WTC11 (cell line): Measurements from ENCODE around the gene BLID. TPM values are rescaled to one million over a fixed set of nuclear protein-coding genes. Genes with fewer than 3 reads are reported as not detected.

Experiments
- ATAC-seq: fragments of 200-7000 bp; cut with Tn5 transposase; 2 replicates; pipeline ENCODE4 v1.10.0; 2021; ENCODE audit warnings: mild to moderate bottlenecking, moderate library complexity
- CTCF ChIA-PET: fragments of 300-600 bp; sonication (Branson Sonifier 250); formaldehyde crosslinking; loops from one replicate; lab custom pipeline; 2021; ENCODE audit warnings: antibody characterized with exemption; lab: Charles Lee
- POLR2A ChIA-PET: fragments of 350-600 bp; sonication (Branson Sonifier 250); formaldehyde crosslinking; loops from one replicate; lab custom pipeline; 2021; ENCODE audit warnings: antibody characterized with exemption; lab: Charles Lee
- DNase-seq: peaks from one replicate; pipeline ENCODE4 v3.0.0; 2021; ENCODE audit warnings: low spot score
- H3K27ac Mint-ChIP-seq: 2 replicates; pipeline ENCODE4 v1.8.0; 2021; ENCODE audit warnings: mixed read lengths
- H3K27me3 Mint-ChIP-seq: 2 replicates; pipeline ENCODE4 v1.8.0; 2021; ENCODE audit warnings: low read depth, mild to moderate bottlenecking, moderate library complexity, mixed read lengths
- H3K36me3 Mint-ChIP-seq: 2 replicates; pipeline ENCODE4 v1.8.0; 2021; ENCODE audit warnings: mixed read lengths
- H3K4me1 Mint-ChIP-seq: 2 replicates; pipeline ENCODE4 v1.8.0; 2022; ENCODE audit warnings: mixed read lengths
- H3K4me3 Mint-ChIP-seq: 2 replicates; pipeline ENCODE4 v1.8.0; 2021; ENCODE audit warnings: mild to moderate bottlenecking, moderate library complexity, mixed read lengths
- H3K9me3 Mint-ChIP-seq: 2 replicates; pipeline ENCODE4 v1.8.0; 2021; ENCODE audit warnings: mixed read lengths
- AFF4 ChIP-seq: sonication (generic); formaldehyde crosslinking; IDR thresholded peaks from 2 replicates; pipeline ENCODE4 v1.8.1; 2023; ENCODE audit warnings: mild to moderate bottlenecking, missing genetic modification reagents, borderline replicate concordance
- AR ChIP-seq: fragments of 250-450 bp; sonication (Bioruptor Pico); IDR thresholded peaks from 2 replicates; pipeline ENCODE4 v1.9.0; 2021; ENCODE audit warnings: mild to moderate bottlenecking
- CREB1 ChIP-seq: sonication (generic); formaldehyde crosslinking; IDR thresholded peaks from 2 replicates; pipeline ENCODE4 v1.8.0; 2023; ENCODE audit warnings: mild to moderate bottlenecking, missing genetic modification reagents
- EMX1 ChIP-seq: fragments of 250-450 bp; sonication (Bioruptor Pico); IDR thresholded peaks from 2 replicates; pipeline ENCODE4 v1.8.0; 2021; ENCODE audit warnings: mild to moderate bottlenecking
- ESRRA ChIP-seq: sonication (generic); formaldehyde crosslinking; IDR thresholded peaks from 2 replicates; pipeline ENCODE4 v1.8.1; 2022; ENCODE audit warnings: mild to moderate bottlenecking, missing genetic modification reagents, borderline replicate concordance
- JUN ChIP-seq: sonication (generic); formaldehyde crosslinking; IDR thresholded peaks from 2 replicates; pipeline ENCODE4 v1.8.0; 2023; ENCODE audit warnings: mild to moderate bottlenecking, missing genetic modification reagents
- NFYB ChIP-seq: sonication (generic); formaldehyde crosslinking; conservative IDR thresholded peaks from 2 replicates; pipeline ENCODE4 v1.8.0; 2022; ENCODE audit warnings: low read depth, missing genetic modification reagents
- NR1H2 ChIP-seq: sonication (generic); formaldehyde crosslinking; IDR thresholded peaks from 2 replicates; pipeline ENCODE4 v1.9.0; 2021; ENCODE audit warnings: mild to moderate bottlenecking, moderate library complexity, missing genetic modification reagents
- PRRX2 ChIP-seq: fragments of 250-450 bp; sonication (Bioruptor Pico); IDR thresholded peaks from 2 replicates; pipeline ENCODE4 v1.8.0; 2021; ENCODE audit warnings: mild to moderate bottlenecking
- SMAD4 ChIP-seq: sonication (generic); formaldehyde crosslinking; IDR thresholded peaks from 2 replicates; pipeline ENCODE4 v1.8.0; 2022; ENCODE audit warnings: mild to moderate bottlenecking, missing genetic modification reagents
- USF2 ChIP-seq: sonication (generic); formaldehyde crosslinking; IDR thresholded peaks from 2 replicates; pipeline ENCODE4 v1.8.1; 2023; ENCODE audit warnings: mild to moderate bottlenecking, missing genetic modification reagents, moderate library complexity
- ZMAT4 ChIP-seq: fragments of 250-450 bp; sonication (Bioruptor Pico); IDR thresholded peaks from 2 replicates; pipeline ENCODE4 v1.9.0; 2021; ENCODE audit warnings: mild to moderate bottlenecking
- ZNF219 ChIP-seq: sonication (generic); formaldehyde crosslinking; IDR thresholded peaks from 2 replicates; pipeline ENCODE4 v1.8.0; 2023; ENCODE audit warnings: missing genetic modification reagents, mild to moderate bottlenecking, borderline replicate concordance
- ZNF317 ChIP-seq: sonication (generic); formaldehyde crosslinking; IDR thresholded peaks from 2 replicates; pipeline ENCODE4 v1.8.1; 2023; ENCODE audit warnings: low read depth, mild to moderate bottlenecking, moderate library complexity, missing genetic modification reagents, borderline replicate concordance
- ZNF671 ChIP-seq: fragments of 250-450 bp; sonication (Bioruptor Pico); IDR thresholded peaks from 2 replicates; pipeline ENCODE4 v1.8.0; 2021; ENCODE audit warnings: mild to moderate bottlenecking
- ZSCAN18 ChIP-seq: fragments of 250-450 bp; sonication (Bioruptor Pico); IDR thresholded peaks from 2 replicates; pipeline ENCODE4 v2.1.2; 2022; ENCODE audit warnings: mild to moderate bottlenecking, moderate library complexity
- total RNA-seq: library from RNA; stranded (reverse); gene quantifications from 3 replicates; pipeline ENCODE4 v1.2.3, GENCODE V29; 2021
- TF ChIP-seq, protein P1 (sequence below): sonication (generic); formaldehyde crosslinking; IDR thresholded peaks from 2 replicates; pipeline ENCODE4 v1.8.1; 2023; ENCODE audit warnings: mild to moderate bottlenecking, missing genetic modification reagents

Gene BLID
- total RNA-seq, 1 experiment from 2014 or later: not detected

DNA sequence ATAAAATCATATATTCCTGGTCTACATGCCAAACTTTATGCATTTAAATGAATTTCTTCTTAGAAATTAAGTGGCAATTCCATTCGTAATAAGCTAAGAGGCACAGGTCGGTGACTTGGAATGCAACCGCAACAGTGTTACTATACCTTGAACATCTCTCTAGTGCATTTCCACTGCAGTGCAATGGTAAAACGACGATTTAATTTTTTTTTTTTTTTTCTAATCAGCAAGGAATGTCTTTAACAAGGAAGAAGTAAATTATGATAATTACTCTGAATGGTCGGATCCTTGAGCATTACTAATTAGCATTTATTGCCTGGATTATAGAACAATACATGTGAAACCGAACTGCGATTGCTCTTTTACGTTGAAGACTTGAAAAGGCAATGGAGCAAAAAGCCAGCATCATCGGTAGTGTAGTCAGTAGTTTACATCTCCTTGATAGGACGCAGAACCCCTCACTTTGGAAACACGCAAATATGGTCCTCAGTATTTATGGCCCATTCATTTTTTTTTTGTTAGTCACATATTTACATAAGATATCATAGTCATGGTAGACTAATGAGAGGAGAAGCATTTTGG, 20.2 kb downstream of the BLID start (continued):
- TF ChIP-seq AR (CRISPR knock-in tag): no peak

GRCh38 chr11:122094836-122095235, 21.2 kb downstream of the BLID start:
- H3K36me3 Mint-ChIP-seq: no peaks in the 10 kb centered on the region
- H3K27ac Mint-ChIP-seq: no peak overlapping the region
- DNase-seq (no peak), ATAC-seq (no peak)
- TF ChIP-seq AFF4 (CRISPR knock-in tag) (no peak), JUN (CRISPR knock-in tag) (no peak), PRRX2 (CRISPR knock-in tag) (no peak), NFYB (CRISPR knock-in tag) (no peak), ZMAT4 (no peak), USF2 (CRISPR knock-in tag) (no peak), ESRRA (no peak)
- H3K4me3 Mint-ChIP-seq: no peak overlapping the region
- H3K27me3 Mint-ChIP-seq: peaks cover 8% of the 10 kb centered on the region
- CTCF ChIA-PET: interaction anchor here (0.7 to 1.2 kb wide), 2 partner anchors 13 to 14 kb away, joined by 3 to 4 read pairs; no protein-coding TSS in a partner anchor
- POLR2A ChIA-PET: no interaction called here
- peaks cover 44% of the 10 kb centered on the region for H3K4me1 Mint-ChIP-seq
- H3K9me3 Mint-ChIP-seq: no peaks in the 10 kb centered on the region

GRCh38 chr11:122093731-122094275, 22.2 kb downstream of the BLID start:
- H3K27me3 Mint-ChIP-seq: no peaks in the 10 kb centered on the region
- ChIA-PET POLR2A (no interaction called here), CTCF (interaction anchor here (0.7 to 1.1 kb wide), 2 partner anchors 15 kb away, joined by 3 to 4 read pairs; no protein-coding TSS in a partner anchor)
- TF ChIP-seq ZNF219 (CRISPR knock-in tag) (no peak), ZNF671 (CRISPR knock-in tag) (no peak), SMAD4 (CRISPR knock-in tag) (no peak), CREB1 (CRISPR knock-in tag) (no peak), ZSCAN18 (no peak), ZNF317 (CRISPR knock-in tag) (no peak), NR1H2 (CRISPR knock-in tag) (no peak), EMX1 (CRISPR knock-in tag) (no peak)
- TF ChIP-seq, protein P1, sequence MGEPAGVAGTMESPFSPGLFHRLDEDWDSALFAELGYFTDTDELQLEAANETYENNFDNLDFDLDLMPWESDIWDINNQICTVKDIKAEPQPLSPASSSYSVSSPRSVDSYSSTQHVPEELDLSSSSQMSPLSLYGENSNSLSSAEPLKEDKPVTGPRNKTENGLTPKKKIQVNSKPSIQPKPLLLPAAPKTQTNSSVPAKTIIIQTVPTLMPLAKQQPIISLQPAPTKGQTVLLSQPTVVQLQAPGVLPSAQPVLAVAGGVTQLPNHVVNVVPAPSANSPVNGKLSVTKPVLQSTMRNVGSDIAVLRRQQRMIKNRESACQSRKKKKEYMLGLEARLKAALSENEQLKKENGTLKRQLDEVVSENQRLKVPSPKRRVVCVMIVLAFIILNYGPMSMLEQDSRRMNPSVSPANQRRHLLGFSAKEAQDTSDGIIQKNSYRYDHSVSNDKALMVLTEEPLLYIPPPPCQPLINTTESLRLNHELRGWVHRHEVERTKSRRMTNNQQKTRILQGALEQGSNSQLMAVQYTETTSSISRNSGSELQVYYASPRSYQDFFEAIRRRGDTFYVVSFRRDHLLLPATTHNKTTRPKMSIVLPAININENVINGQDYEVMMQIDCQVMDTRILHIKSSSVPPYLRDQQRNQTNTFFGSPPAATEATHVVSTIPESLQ (CRISPR knock-in tag): no peak
- H3K4me1 Mint-ChIP-seq: peaks cover 38% of the 10 kb centered on the region
- no peak for DNase-seq
- H3K27ac Mint-ChIP-seq: no peak overlapping the region
- H3K9me3 Mint-ChIP-seq: no peaks in the 10 kb centered on the region
- no peak overlapping the region for H3K4me3 Mint-ChIP-seq
- no peaks in the 10 kb centered on the region for H3K36me3 Mint-ChIP-seq
- ATAC-seq: no peak
